ENCODE measurements around the gene RINL. TPM values are rescaled to one million over a fixed set of nuclear protein-coding genes. Genes with fewer than 3 reads are reported as not detected.

The RINL gene
- total and polyA plus RNA-seq, 9 donors = 1.1 to 4.7 (median 2.6) TPM

GRCh38 chr19:38836159-38836982 lies 41.7 kb downstream of the RINL start:
- Histone ChIP-seq H3K4me1 (ENCODE audit: insufficient read depth) (peaks cover 4% of the 10 kb centered on the region), H3K27me3 (no peaks in the 10 kb centered on the region), H3K27ac (no peak overlapping the region), H3K4me3 (no peak overlapping the region), H3K36me3 (no peaks in the 10 kb centered on the region), H3K9me3 (no peaks in the 10 kb centered on the region)
- WGBS, 3 donors = 50 to 62% (median 59%) methylated on average over 8 of the region's 8 CpGs
- no peak for TF ChIP-seq POLR2A (IDR thresholded peaks at IDR 0.05)
- no peak for TF ChIP-seq EP300 (IDR thresholded peaks at IDR 0.05)
- no peak for TF ChIP-seq CTCF (IDR thresholded peaks at IDR 0.05)
- intact Hi-C loops (cut with DNase I) = loop anchor here in 1 of 4 donors (10.0 kb wide), 1 partner anchor 192 kb away; the partner anchor contains the start of gene ACTN4
- DNase-seq = no peak

- intact Hi-C loops (cut with DNase I) = loop anchor here in 1 of 4 donors (10.0 kb wide), 1 partner anchor 190 kb away; the partner anchor contains the start of gene ACTN4
- H3K4me1 ChIP-seq (ENCODE audit: insufficient read depth) = peaks cover 7% of the 10 kb centered on the region
- TF ChIP-seq POLR2A (IDR thresholded peaks at IDR 0.05) (no peak), CTCF (IDR thresholded peaks at IDR 0.05) (no peak), EP300 (IDR thresholded peaks at IDR 0.05) (no peak)
- no peaks in the 10 kb centered on the region for H3K9me3 ChIP-seq
- no peaks in the 10 kb centered on the region for H3K36me3 ChIP-seq
- H3K27me3 ChIP-seq = no peaks in the 10 kb centered on the region
- WGBS, 3 donors = 92 to 94% (median 94%) methylated on average over 6 of the region's 6 CpGs
- H3K4me3 ChIP-seq = no peak overlapping the region
- H3K27ac ChIP-seq = no peak overlapping the region
- DNase-seq = peak in 1 of 5 donors; percentile 8
These were observed 43.5 kb downstream of the RINL start for GRCh38 chr19:38834590-38834989.

- WGBS, 3 donors = 87 to 93% (median 89%) methylated on average over 4 of the region's 4 CpGs
- H3K36me3 ChIP-seq = no peaks in the 10 kb centered on the region
- H3K27me3 ChIP-seq = no peaks in the 10 kb centered on the region
- intact Hi-C loops (cut with DNase I) = loop anchor here in 1 of 4 donors (10.0 kb wide), 1 partner anchor 189 kb away; the partner anchor contains the start of gene ACTN4
- no peak for DNase-seq
- peaks cover 7% of the 10 kb centered on the region for H3K4me1 ChIP-seq (ENCODE audit: insufficient read depth)
- TF ChIP-seq EP300 (IDR thresholded peaks at IDR 0.05) = no peak
- TF ChIP-seq POLR2A (IDR thresholded peaks at IDR 0.05) = no peak
- TF ChIP-seq CTCF (IDR thresholded peaks at IDR 0.05) = no peak
- H3K4me3 ChIP-seq = no peak overlapping the region
- H3K9me3 ChIP-seq = no peaks in the 10 kb centered on the region
- no peak overlapping the region for H3K27ac ChIP-seq
These were observed 44.0 kb downstream of the RINL start for GRCh38 chr19:38834104-38834490.

GRCh38 chr19:38833092-38833425 lies 45.0 kb downstream of the RINL start:
- TF ChIP-seq EP300 (IDR thresholded peaks at IDR 0.05) (no peak), POLR2A (IDR thresholded peaks at IDR 0.05) (no peak), CTCF (IDR thresholded peaks at IDR 0.05) (no peak)
- Histone ChIP-seq H3K36me3 (no peaks in the 10 kb centered on the region), H3K4me3 (no peak overlapping the region), H3K9me3 (no peaks in the 10 kb centered on the region), H3K27ac (no peak overlapping the region), H3K27me3 (no peaks in the 10 kb centered on the region), H3K4me1 (ENCODE audit: insufficient read depth) (peaks cover 7% of the 10 kb centered on the region)
- 87 to 89% (median 87%) methylated on average over 7 of the region's 7 CpGs for WGBS, 3 donors
- intact Hi-C loops (cut with DNase I) = loop anchor here in 1 of 4 donors (10.0 kb wide), 1 partner anchor 188 kb away; the partner anchor contains the start of gene ACTN4
- DNase-seq = no peak

Measured in ovary (tissue), 9 donors.